Muscle of arm (tissue), 12 donors: ENCODE data around the gene THEM4. TPM values are rescaled to one million over a fixed set of nuclear protein-coding genes. Genes with fewer than 3 reads are reported as not detected.
"Not testable (repeated sequence)": the region's sequence is repeated elsewhere in the genome, so short reads cannot be mapped to it uniquely, and the experiment has no call there.

Experiments
- DNase-seq: peaks from one replicate; pipeline ENCODE4 v3.0.0-alpha.2; 2013
- polyA plus RNA-seq, 12 donors: library from polyadenylated mRNA; unstranded; fragments of 120-200 nt; gene quantifications; one replicate each; pipeline ENCODE4 v1.2.1, GENCODE V29; 2013; ENCODE audit not compliant: insufficient read length in 12 of 12

THEM4 gene
- polyA plus RNA-seq, 12 donors, result 11.6 to 24.9 (median 16.5) TPM; not detected in 1

DNA sequence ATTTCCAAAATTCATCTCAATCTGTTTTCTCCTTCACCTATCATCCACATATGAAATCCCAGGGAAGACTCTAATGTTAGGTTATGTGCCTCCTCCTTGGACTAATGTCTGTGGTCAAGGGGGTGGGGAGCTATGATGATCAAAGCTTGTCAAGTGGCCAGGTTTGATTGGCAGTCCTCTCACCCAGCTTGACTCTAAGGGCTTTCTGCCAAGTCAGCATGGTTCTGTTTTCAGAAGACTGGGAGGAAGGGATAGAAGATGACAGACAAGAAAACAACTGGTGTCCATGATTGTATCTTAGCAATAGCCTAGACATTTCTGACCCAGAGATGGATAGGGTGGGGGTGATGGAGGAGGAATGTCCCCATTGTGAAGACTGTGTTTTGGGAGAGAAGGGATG lies 46.7 kb downstream of the THEM4 start:
- no peak for DNase-seq

DNA sequence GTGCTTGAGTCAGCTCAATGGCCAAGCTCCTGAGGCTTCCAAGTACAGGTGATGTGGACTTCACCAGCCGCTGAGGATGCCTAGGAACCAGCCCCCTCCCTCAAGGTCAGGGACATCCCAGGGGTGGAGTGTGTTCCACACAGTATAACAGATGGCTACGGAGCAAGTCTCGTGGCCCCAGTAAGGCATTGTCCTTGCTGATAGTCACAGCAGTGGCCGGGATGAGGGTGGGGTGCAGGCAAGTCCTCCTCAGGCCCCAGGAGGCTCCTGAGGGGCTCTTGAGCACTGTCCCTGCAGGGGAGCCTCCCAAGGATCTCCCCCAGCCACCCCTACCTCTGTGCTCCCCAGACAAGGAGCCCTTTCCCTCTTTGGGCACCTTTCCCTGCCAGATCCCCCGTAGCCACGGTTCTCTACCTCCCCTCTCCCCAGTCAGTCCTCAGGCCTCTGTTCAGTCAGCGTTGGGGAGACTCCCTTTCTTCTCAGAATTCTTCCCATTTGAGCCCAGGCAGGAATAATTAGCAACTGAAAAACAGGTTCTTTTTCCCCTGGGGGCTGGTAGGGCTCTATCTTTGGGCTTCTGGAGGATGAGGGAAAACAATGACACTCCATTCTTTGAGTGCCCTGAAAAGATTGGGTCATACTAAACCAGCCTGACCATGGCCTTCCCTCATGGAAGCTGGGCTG lies 48.7 kb downstream of the THEM4 start:
- DNase-seq, result no peak

DNA sequence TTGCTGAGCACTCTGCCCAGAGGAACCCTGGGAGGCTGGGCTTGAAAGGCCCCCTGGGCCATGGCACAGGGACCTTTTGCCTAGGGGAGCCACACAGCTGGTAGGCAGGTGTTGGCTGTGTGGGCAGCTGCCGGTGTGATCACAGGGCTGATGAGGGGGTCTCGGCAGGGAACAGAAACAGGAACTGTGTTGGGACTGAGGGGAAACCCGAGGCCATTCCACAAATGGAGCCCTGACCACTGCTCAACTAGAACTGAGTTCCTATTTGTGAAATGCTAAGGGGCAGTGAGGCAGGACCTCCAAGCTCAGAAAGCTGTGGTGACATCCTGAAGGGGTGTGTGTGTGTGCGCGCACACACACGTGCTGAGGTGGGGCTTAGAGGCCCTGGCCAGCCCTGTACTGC lies 49.4 kb downstream of the THEM4 start:
- DNase-seq, result no peak

DNA sequence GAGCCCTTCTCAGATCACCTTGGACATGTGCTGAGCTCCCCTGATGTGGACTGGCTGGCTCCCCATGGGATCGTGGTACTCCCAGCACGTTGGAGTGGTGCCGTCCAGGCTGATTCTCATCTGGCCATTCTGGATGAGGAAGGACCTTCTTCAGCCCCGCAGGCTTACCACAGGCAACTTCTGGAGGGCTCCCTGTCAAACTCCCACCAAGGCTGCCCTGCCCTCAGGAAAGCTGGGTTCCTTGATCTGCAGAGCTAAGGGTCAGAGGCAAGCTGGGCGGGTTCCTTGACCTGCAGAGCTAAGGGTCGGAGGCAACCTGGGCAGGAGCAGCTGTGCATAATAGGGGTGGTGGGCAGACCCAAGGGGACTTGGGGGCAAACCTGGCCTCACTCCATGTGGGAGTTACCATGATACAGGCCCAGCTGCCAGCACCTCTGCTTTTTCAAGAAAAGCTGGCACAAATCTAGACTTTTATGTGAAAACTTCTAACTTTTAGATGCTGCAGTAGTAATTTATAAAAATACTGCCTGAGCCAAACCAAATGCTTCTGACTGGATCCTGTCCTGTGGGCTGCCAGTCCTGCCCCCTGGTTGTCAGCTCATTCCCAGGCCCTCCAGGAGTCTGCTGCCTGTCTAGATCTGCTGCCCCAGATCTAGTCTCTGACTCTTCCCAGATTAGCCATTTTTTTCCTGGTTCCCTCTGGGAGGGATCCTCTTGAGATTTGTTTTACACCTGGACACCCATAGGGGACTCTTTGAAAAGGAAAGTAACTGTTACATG lies 50.2 kb downstream of the THEM4 start:
- DNase-seq, result no peak

DNA sequence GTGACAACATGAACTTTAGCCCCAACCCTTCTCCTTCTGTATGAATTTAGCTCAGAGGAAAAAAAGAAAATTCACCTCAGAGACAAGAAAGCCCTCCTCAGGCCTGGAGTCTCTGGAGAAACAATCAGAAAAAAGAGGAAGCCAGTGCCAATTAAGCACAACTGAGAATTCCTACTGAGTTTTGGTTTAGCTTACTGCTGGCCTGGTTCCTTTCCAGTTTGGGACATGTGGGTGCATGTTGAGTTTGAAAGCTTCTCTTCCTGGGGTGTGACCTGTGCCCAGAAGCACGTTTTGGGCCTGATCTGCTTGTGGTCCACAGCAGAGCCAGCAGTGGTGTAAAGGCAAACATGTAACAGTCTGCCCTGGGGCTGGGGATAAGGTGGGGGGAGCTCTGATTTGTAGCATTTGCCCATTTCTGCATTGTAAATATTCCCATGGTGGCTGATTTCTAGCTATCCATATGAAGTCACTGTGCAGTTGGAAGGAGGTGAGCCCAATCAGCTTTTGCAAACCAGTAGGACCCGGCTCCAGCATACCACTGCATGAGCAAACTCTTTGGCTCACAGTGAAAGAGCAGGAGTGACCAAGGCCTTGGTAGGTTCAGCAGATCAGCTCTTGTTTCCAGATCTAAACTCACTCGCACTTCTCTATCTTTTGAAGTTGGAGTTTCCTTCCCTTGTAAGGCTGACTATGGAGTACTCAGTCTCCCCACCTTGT lies 51.1 kb downstream of the THEM4 start:
- no peak for DNase-seq

DNA sequence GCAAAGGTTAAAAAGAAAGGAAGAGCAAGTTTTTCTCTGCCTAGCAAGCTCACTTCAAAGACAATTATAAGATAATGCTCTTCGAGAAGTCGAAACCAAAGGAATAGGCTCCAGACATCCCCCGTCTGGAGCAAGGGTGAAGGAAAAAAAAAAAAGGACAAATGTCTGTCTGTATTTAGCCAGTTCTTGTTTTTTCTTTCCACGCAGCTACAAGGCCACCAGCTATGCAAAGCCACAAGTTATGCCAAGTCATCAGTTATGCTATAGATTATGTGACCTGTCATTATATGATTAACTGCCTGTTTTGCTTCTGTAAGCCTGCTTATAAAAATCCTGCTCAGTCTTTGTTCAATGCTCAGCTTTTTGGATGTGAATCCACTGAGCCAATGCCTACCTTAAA lies 53.4 kb downstream of the THEM4 start:
- DNase-seq, result no peak

DNA sequence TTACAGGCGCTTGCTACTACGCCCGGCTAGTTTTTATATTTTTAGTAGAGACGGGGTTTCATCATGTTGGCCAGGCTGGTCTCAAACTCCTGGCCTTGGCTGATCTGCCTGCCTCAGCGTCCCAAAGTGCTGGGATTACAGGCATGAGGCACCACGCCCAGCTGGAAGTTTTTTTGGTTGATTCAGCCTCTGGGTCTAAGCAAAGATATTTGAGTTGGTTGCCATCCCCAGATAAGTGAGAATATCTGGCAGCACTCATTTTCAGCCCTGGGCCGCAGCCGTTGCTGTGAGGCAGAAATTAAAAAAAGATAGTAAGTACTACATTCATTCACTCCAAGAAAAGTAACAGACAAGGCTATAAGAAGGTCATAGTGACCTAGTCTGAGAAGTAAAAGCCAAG lies 53.8 kb downstream of the THEM4 start:
- not testable (repeated sequence) for DNase-seq

DNA sequence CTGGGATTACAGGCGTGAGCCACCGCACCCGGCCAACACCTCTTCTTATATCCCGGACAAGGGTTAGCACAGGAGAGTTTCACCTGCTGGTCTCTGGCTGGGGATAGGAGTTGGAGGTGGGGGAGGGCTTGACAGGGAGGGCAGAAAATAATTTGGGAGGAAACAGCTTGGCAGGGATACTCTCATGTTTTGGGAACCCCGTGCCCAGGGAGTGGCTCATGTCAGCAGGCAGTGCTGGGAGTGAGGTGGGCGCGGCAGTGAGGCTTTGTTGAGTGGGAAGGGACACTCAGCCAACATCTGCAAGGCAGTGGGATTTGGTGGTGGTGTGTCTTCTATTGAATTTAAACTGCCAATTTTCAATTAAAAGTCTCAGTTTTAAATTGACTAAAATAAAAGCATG lies 54.7 kb downstream of the THEM4 start:
- no peak for DNase-seq

DNA sequence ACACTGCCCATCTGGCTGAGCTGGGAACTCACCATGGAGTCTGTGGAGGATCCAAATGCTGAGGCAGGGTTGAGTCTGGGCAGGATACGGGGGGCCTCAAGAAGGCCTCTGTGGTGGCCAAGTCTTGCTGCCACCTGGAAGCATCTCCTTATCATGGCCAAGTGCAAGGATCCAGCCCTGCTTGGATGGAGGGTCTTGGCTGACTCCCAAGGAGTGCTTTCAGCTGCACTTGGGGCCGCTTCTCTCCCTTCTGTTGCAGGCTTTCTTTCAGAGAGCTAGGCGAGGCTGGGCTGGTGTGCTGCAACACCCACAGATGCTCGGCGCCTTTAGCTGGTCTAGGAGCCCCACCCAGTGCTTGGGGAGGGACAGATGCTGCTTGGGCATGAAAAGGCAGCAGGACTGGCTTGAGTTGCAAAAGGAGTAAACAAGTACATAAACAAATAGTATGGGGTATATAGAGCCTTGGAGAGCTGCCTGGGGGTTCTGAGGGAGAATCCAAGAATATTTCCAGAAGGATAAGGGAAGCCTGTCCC lies 55.8 kb downstream of the THEM4 start, which contains the start of gene THEM5:
TSS of gene THEM5 (minus strand) at position 302 of the 533 bp plus-strand sequence. CDS start at position 155, 147 bp downstream.
- DNase-seq, result no peak

DNA sequence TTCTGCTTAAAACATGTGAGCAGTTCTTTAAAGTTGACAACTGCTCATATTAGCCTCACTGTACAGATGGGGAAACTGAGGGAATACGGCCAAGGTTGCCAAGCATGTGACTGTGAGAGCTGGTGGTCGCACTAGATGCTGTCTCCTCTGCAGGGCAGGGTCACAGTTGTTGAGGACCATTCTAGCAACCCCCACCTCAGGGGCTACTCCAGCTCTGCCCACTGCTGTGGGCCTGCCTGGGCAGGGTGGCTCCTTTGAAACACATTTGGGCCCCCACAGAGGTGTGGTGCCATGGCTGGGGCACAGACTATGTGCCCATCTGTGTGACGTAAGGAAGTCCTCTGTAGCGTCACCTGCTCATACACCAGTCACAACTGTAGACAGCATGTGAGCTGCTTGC lies 56.6 kb downstream of the THEM4 start:
- DNase-seq, result no peak

DNA sequence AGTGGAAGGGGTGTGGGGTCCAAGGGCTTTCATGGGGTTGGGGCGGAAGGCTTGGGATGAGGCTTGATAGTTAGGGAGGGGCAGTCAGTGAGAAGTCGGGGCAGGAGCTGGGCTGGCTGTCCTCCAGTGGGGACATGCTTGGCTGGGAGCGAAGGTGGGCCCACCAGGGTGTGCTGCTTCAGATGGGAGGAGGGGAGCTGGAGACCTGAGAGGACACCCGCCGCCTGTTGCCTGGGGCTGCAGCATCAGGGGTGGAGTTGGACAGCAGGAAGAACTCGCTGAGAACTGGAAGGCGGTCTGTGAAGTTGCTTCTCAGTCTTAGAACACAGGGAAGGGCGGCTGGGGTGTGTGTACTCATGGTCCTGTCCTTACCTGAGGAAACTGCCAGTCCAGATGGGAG lies 57.4 kb downstream of the THEM4 start:
- no peak for DNase-seq

DNA sequence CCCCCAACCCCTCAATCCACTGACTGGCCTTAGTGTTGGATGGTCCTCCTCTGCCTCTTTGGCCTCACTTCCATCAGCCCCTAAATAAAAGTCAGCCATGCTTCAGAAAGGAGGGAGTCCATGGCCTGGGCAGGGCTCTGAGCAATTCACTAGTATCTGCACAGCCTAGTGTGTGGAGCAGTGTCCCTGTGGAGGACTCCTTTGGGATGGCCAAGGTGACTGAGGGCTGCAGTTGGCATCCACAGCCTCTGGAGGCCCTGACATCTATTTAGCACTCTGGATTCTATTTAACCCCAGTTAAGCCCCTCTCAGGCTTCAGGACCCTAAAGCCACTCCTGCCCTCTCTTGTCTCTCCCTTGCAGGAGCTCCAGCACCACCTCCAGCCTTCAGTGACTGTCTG lies 59.4 kb downstream of the THEM4 start:
- no peak for DNase-seq

DNA sequence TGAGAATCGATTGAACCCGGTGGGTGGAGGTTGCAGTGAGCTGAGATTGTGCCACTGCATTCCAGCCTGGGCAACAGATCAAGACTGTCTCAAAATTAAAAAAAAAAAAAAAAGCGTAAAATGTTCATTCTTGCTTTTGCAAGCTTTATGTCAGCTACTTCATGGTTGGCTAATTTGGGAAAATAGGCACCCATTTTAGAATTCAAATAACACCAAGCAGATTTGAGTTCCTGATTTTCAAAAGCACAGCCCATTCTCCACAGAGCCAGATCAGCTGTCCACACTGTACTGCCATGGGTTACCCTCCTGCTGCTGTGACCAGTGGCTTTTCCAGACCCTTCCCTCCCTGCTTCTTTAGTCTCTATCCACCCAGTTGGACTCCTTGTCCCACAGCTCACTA lies 60.2 kb downstream of the THEM4 start:
- DNase-seq, result no peak

DNA sequence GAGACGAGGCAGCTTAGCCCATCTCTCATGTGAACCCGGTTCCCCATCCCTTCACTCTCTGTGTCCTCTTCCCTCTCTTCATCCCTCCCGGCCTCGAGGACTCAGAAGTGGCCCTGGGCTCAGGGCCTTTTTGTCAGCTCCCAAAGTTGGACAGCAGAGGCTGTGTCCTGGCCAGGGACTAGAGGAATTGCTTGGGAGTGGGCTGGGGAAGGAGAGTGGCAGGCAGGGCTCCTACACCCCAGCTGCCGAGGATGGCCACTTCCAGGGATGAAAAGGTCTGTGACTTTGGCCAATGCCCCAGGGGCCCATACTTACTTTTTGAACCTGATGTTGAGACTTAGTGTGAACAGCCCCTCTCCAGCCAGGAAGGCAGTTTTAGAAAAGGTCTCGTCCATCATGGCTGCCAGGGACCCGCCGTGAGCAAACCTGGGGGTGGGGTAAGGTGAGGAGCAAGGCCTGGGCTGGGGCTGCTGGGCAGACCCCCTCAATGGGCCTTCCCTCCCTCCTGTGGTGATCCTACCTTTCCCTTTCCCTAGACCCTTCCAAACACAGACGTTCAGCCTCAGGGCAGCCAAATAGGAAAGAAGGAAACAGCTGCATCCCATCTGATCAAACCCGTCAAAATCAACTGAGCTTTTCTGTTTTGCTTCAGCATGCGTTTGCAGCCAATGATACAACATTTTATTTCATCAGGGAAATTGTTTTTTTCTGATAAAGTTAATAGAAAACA lies 61.3 kb downstream of the THEM4 start:
- no peak for DNase-seq

DNA sequence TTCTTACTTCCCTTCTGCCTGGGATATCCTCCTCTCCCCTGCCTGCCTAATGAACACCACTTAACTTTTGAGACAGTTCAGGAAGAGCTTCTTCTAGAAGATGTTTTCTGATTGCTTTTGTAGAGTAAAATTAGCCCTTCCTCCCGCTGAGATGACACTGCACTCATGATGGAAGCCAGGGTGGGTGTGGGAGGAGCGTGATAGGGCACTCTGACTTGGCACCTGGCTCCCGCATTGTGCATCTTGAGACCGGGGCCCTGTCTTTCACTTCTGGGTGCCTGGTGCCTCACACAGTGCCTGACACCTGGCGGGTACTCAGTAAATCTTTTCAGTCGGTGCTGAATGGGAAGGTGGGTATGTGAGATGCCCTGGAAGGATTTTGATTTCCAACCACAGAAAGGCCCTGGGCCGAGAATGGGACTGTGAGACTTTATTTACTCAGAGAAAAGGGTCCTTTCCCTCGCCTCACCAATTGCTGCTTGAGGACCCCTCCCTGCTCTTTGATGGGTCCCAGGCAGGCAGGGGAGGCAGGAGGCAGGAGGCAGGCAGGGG lies 62.5 kb downstream of the THEM4 start:
- no peak for DNase-seq

DNA sequence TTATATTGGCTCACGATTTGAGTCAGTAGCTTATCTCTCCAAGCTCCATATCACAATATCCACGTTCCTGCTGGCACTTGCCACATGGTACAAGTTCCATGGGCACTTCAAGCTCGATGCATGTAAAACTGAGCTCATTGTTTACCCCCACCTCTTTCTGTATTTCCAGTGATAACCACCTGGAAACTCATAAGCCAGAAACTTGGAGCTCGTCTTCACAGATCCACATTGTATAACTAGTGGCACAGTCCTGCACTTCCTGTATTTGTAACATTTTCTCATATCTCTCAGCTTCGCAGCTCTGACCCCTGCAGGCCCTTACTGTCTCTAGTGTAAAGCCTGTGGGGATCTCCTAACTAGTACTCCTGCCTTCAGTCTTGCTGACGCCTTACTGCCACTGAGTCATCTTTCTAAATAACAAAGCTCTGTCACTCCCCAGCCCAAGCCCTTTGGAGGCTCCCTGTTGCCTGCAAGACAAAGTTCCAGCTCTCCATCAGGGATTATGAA lies 63.2 kb downstream of the THEM4 start:
- no peak for DNase-seq

DNA sequence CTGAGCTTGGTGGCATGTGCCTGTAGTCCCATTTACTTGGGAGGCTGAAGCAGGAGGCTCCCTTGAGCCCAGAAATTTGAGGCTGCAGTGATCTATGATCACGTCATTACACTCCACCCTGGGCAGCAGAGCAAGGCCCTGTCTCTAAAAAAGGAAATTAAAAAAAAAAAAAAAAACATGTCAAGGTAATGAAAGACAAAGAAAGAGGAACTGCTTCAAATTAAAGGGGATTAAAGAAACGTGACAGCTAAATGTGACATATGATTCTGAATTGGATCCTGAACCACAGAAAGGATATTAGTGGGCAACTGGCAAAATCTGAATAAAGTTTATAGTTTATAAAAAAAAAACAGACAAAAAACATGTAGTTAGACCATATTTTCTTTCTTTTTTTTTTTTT lies 65.9 kb downstream of the THEM4 start:
- no peak for DNase-seq

DNA sequence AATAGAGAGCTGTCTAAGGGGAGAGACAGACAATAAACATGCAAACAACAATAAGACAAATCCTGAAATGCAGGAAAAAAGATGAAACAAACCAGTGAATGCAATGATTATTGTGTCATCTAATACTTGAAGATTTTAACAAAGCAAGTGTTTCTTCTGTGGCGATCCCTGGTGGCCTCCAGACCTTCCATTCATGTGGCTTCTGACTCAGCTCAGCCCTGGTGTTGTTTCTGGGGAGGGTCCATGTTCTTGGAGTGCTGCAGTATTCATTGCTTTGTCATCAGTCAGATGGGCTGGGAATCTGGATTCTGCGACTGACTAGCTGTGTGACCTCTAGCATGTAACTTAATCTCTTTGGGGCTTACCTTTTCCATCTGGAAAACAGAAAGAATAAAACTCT lies 68.2 kb downstream of the THEM4 start:
- no peak for DNase-seq

DNA sequence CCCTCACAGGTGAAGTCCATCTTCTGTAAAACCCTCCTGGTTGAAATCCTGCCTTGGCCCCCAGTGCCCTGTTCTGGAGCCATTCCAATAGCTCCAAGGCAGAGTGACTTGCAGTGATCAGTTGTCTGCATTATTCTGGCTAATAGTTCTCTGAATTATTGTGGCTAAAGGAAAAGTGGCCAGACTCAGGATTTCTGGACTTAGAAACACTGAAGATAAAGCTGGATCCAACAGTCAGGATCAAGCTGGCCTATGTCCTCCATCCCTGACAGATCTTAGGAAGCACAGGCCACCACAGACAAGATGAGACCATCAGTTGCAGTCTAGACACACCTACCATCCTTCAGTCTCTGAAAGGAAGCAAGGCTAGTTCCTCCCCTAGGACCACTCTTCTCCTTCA lies 68.9 kb downstream of the THEM4 start:
- no peak for DNase-seq

DNA sequence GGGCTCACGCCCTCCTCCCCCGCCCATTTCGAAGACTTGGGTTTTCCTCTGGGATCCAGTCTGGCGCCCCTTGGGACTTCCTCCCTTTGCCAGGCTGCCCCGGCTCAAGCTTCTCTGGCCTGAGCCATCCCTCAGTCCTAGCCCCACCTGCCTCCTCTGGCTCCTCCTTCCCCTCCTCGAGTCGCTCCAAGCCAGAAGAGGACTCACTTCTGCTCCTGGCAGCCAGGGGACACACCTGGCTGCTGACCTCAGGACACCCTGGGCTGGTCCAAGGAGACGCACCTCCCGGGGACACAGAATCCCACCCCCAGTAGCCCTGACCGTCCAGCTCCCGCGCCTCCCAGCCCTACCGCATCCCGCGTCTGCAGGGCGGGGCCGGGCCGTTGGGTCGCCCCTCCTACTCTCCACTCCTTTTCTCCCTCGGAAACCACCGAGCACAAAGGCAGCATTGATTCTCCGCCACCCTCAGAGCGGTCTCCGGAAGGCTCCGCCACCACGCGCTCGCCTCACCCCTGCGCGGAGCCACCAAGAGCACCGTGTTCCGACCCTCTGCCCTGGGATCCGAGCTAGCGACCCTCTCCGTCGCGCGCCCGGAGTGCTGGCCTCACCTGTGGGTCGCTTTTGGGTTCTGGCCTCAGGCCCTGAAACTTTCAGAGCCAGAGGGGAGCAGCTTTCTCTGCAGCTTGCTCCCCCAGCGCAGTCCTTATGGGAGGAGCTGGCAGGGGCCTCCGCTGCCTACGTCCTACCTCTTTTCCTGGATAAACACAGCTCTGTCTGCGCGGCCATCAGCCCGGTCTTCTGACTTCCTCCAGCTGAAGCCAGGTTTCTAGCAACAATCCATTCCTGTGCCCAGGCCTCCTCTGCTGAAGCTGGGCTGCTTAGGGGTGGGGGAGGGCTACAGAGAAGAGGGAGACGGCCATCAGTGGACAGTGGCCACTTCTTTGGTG lies 69.6 kb downstream of the THEM4 start, which contains the start of gene C2CD4D:
TSS of gene C2CD4D (minus strand) at position 364 of the 947 bp plus-strand sequence. CDS start 831 bp downstream, outside the sequence.
- no peak for DNase-seq
